ENCODE measurements around the gene XYLT2. TPM values are rescaled to one million over a fixed set of nuclear protein-coding genes. Genes with fewer than 3 reads are reported as not detected.
"Not testable (repeated sequence)": the region's sequence is repeated elsewhere in the genome, so short reads cannot be mapped to it uniquely, and the experiment has no call there.

Gene XYLT2
- total and polyA plus RNA-seq, 8 donors, result 52.7 to 166 (median 96.5) TPM

- H3K9me3 ChIP-seq, result no peaks in the 10 kb centered on the region
- 66 to 81% (median 70%) methylated on average over 6 of the region's 6 CpGs for WGBS, 5 donors
- TF ChIP-seq POLR2A (IDR thresholded peaks at IDR 0.05), result no peak
- TF ChIP-seq CTCF (IDR thresholded peaks at IDR 0.05), result no peak
- DNase-seq, result no peak
- H3K27ac ChIP-seq, result no peak overlapping the region
- H3K4me3 ChIP-seq, result no peak overlapping the region
- no peaks in the 10 kb centered on the region for H3K36me3 ChIP-seq
- H3K27me3 ChIP-seq, result no peaks in the 10 kb centered on the region
- peaks cover 0 to 16% (median 2%) of the 10 kb centered on the region in 4 donors for H3K4me1 ChIP-seq
- intact Hi-C loops (cut with DNase I; ENCODE audit: low total_unique reads), result no loop called here
Observed at GRCh38 chr17:50332196-50332595, 13.7 kb upstream of the XYLT2 start.

GRCh38 chr17:50333291-50334057 lies 12.5 kb upstream of the XYLT2 start:
- H3K4me3 ChIP-seq; H3K27me3 ChIP-seq; H3K9me3 ChIP-seq; DNase-seq; intact Hi-C loops (cut with DNase I; ENCODE audit: low total_unique reads); H3K36me3 ChIP-seq; H3K27ac ChIP-seq: not testable (repeated sequence)
- WGBS, 5 donors, result 40 to 56% (median 45%) methylated on average over 14 of the region's 14 CpGs
- H3K4me1 ChIP-seq, result peaks cover 0 to 16% (median 8%) of the 10 kb centered on the region in 4 donors

- Histone ChIP-seq H3K27ac (peak overlapping the region in 2 of 5 donors; percentile 23 to 35), H3K27me3 (no peaks in the 10 kb centered on the region), H3K4me1 (peaks cover 0 to 22% (median 13%) of the 10 kb centered on the region in 4 donors), H3K4me3 (no peak overlapping the region), H3K36me3 (no peaks in the 10 kb centered on the region), H3K9me3 (no peaks in the 10 kb centered on the region)
- intact Hi-C loops (cut with DNase I; ENCODE audit: low total_unique reads), result no loop called here
- WGBS, 5 donors, result 72 to 99% (median 92%) methylated on average over 2 of the region's 2 CpGs
- TF ChIP-seq CTCF (IDR thresholded peaks at IDR 0.05) (no peak), POLR2AphosphoS5 (IDR thresholded peaks at IDR 0.05) (no peak), POLR2A (IDR thresholded peaks at IDR 0.05) (no peak), EP300 (IDR thresholded peaks at IDR 0.05) (no peak)
- no peak for DNase-seq
Observed at GRCh38 chr17:50337956-50338355, 8.0 kb upstream of the XYLT2 start.

- no peaks in the 10 kb centered on the region for H3K36me3 ChIP-seq
- intact Hi-C loops (cut with DNase I; ENCODE audit: low total_unique reads), result no loop called here
- H3K27me3 ChIP-seq, result no peaks in the 10 kb centered on the region
- H3K9me3 ChIP-seq, result no peaks in the 10 kb centered on the region
- H3K4me3 ChIP-seq, result no peak overlapping the region
- no peak for DNase-seq
- TF ChIP-seq POLR2A (IDR thresholded peaks at IDR 0.05) (no peak), EP300 (IDR thresholded peaks at IDR 0.05) (no peak), POLR2AphosphoS5 (IDR thresholded peaks at IDR 0.05) (no peak), CTCF (IDR thresholded peaks at IDR 0.05) (no peak)
- peaks cover 0 to 20% (median 11%) of the 10 kb centered on the region in 4 donors for H3K4me1 ChIP-seq
- H3K27ac ChIP-seq, result peak overlapping the region in 4 of 5 donors; percentile 50 to 76 (median 58)
Observed at GRCh38 chr17:50338645-50339044, 7.3 kb upstream of the XYLT2 start.

- Histone ChIP-seq H3K27ac (peak overlapping the region; percentile 50 to 81 (median 66)), H3K36me3 (no peaks in the 10 kb centered on the region), H3K4me3 (no peak overlapping the region), H3K9me3 (no peaks in the 10 kb centered on the region), H3K27me3 (no peaks in the 10 kb centered on the region), H3K4me1 (peaks cover 0 to 17% (median 12%) of the 10 kb centered on the region in 4 donors)
- intact Hi-C loops (cut with DNase I; ENCODE audit: low total_unique reads), result no loop called here
- no peak for TF ChIP-seq EP300 (IDR thresholded peaks at IDR 0.05)
- TF ChIP-seq POLR2AphosphoS5 (IDR thresholded peaks at IDR 0.05), result peak in 2 of 3 donors; percentile 5 to 75
- peak in 1 of 2 donors; percentile 81 for DNase-seq
Observed at GRCh38 chr17:50339381-50339780, 6.5 kb upstream of the XYLT2 start.

All from stomach (tissue), 9 donors.